Epithelial cell of proximal tubule (primary cell): ENCODE data around the gene CCDC32. TPM values are rescaled to one million over a fixed set of nuclear protein-coding genes. Genes with fewer than 3 reads are reported as not detected.

Experiments
- DNase-seq: peaks from one replicate; pipeline ENCODE4 v3.0.0-alpha.2; 2011; ENCODE audit warnings: low read depth
- H3K4me3 ChIP-seq: 2 replicates; pipeline ENCODE4 v1.5.1; 2011; ENCODE audit warnings: low read depth, mild to moderate bottlenecking, low read length
- total RNA-seq: library from RNA; depleted of rRNA; stranded (reverse); fragments of >200 nt; gene quantifications from 2 replicates; pipeline ENCODE4 v1.2.3, GENCODE V29; 2015
- TF ChIP-seq, protein P1 (sequence below): conservative IDR thresholded peaks from 2 replicates; pipeline ENCODE4 v1.5.1; 2012; ENCODE audit warnings: low read depth, mild to moderate bottlenecking, low read length

CCDC32 gene
- total RNA-seq, 1 donor from 2014 or later, result 19.7 TPM

DNA sequence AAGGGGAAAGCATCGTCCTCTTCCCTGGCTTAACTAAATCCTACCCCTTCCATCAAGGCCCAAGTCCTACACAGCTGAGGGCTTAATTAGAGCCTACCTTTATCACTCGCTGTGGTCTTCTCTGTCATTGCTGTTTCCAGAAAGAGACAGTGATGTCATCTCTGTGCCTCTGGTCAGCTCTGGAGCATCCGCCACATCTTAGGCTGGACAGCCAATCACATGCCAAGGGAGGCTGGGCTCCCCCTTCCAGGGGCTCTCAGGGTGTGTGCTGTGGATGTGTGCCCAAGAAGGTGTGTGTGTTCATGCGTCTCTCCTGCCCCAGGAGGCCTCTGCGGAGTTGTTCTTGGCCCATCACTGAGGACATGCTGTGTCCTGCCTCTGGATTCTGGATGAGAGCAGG lies 51.2 kb downstream of the CCDC32 start:
- H3K4me3 ChIP-seq, result no peak overlapping the region
- TF ChIP-seq, protein P1, sequence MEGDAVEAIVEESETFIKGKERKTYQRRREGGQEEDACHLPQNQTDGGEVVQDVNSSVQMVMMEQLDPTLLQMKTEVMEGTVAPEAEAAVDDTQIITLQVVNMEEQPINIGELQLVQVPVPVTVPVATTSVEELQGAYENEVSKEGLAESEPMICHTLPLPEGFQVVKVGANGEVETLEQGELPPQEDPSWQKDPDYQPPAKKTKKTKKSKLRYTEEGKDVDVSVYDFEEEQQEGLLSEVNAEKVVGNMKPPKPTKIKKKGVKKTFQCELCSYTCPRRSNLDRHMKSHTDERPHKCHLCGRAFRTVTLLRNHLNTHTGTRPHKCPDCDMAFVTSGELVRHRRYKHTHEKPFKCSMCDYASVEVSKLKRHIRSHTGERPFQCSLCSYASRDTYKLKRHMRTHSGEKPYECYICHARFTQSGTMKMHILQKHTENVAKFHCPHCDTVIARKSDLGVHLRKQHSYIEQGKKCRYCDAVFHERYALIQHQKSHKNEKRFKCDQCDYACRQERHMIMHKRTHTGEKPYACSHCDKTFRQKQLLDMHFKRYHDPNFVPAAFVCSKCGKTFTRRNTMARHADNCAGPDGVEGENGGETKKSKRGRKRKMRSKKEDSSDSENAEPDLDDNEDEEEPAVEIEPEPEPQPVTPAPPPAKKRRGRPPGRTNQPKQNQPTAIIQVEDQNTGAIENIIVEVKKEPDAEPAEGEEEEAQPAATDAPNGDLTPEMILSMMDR, result no peak
- DNase-seq, result no peak

DNA sequence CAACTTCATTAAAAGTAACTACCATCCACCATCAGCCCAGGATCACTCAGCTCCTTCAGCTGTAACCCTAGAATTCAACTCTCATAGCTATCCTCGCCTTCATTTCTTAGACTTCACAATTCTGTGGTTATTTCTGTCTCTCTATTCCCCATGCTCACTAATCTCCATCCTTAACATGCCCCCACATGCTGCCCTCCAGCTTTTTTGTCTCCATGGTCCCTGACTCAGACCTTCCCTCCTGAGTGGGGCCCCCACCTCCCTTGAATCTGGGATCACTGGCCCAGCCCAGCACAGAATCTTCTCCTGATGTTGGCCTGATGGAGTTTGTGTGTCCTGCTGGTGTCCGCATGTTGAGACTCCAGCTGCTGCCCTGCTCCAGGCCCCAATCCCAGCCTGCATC lies 52.4 kb downstream of the CCDC32 start:
- TF ChIP-seq, protein P1, result no peak
- no peak for DNase-seq
- no peak overlapping the region for H3K4me3 ChIP-seq

DNA sequence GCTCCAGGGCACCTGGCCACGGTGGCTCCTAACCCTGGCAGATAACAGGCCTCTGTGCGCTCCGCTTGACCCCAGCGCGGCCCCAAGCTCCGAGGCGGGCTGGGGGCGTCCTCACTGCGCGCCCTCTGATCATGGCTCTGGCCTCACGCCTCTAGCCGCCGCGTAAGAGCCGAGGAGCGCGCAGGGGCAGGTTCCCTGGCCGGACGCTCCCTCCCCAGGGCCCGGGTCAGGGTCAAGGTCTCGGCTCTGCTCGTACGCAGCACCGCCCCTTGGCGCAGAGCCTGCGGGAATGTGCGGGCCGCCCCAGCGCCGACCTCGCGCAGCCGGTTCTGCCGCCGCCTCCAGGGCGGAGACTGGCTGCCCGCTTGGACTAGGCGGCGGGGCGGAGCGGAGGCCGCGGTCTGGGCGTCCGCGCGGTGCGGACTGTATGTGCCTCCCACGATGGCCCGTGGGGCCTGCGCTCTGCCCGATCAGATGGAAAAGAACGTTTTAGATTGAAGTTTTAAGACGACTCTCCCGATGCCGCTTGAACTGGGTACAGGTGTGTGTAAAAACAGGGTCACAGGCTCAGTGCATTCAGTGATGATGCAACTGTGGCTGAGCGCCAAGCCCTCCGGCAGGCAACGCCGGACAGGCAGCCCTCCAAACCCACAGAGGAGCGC lies 53.2 kb downstream of the CCDC32 start:
- TF ChIP-seq, protein P1, result no peak
- no peak for DNase-seq
- H3K4me3 ChIP-seq, result peak overlapping the region; percentile 65

DNA sequence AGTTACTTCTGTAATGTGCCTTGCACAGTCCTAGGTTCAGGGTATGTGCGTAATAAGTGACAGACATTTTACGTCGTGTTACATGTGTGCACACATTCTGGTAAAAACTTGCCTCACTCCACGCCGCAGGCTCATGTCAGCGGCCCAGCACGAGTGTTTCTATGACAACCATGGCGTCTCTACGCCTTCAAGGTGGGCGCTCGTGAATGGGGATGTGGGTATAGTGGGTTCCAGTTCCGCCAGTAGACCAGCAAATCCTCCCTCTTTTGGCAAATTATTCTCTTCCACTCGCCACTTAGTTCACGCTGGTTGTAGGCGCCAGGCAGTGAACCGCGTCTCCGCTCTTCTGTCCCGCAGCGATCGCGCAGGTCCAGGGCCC lies 53.8 kb downstream of the CCDC32 start:
- TF ChIP-seq, protein P1, result no peak
- peak overlapping the region; percentile 65 for H3K4me3 ChIP-seq
- no peak for DNase-seq

DNA sequence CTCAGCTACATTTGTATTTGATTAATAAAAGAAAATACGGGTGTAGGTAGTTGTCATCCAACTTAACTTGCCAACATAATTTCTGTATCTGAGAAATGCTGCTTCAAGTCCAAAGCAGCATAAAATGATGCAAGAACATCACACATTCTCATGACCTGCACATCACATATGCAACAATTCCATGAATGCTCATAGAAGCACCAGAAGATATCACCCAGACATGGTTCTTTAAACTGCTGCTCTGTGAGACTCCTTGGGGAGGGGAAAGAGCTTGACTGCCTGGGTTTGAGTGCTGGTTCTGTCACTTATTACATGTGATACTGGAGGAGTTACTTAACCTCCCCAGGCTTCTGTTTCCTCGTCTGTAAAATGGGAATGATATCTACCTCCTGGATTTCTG lies 54.6 kb downstream of the CCDC32 start:
- TF ChIP-seq, protein P1, result no peak
- DNase-seq, result no peak

DNA sequence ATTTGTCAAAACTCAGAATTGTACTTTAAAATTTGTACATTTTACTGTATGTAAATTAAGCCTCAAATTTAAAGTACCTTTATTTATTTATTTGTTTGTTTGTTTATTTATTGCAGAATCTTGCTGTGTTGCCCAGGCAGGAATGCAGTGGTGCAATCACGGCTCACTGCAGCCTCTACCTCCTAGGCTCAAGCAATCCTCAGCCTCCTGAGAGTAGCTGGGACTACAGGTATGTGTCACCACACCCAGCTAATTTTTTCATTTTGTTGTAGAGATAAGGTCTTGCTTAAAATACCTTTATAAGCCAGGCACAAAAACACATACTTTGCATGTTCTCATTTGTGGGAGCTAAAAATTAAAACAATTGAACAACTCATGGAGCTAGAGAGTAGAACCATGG lies 56.6 kb downstream of the CCDC32 start:
- TF ChIP-seq, protein P1, result no peak

More for the DNA sequence above, 54.6 kb downstream of the CCDC32 start:
- no peak overlapping the region for H3K4me3 ChIP-seq

DNA sequence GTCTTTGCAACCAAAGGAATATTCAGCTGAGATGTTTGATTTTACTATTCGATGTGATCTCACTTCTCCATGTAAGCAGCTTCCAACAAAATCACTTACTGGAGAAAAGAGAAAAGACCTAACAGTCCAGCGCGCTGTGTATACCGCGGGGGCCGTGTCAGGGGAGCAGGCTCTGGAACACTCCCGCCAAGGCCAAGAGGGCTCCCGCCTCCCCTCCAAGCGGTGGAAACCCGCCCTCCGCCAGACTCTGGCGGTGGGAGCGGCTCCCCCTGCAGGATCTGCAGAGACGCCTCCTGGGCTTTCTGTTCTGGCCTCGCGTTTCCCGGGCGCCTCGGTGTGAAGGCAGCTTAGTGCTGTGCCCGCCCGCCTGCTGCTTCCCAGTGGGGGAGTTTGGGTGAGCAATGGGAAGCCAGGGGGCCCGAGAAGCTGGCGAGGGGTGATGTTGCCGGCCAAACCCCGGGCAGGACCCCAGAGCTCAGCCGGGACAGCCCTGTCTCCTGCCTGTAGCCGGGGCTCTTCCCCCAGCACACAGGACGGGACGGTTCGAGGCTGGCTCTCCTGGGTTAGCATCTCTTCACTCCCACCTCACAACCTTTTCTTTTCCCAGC lies 57.8 kb downstream of the CCDC32 start:
- peak overlapping the region; percentile 4 for H3K4me3 ChIP-seq
- TF ChIP-seq, protein P1, result peak; percentile 72
- DNase-seq, result no peak

More for the DNA sequence above, 56.6 kb downstream of the CCDC32 start:
- H3K4me3 ChIP-seq, result no peak overlapping the region
- no peak for DNase-seq
